Astrocyte (in vitro differentiated cells and primary cell): ENCODE results near the gene OR4E2. TPM values are rescaled to one million over a fixed set of nuclear protein-coding genes. Genes with fewer than 3 reads are reported as not detected.

Experiments used
- DNase-seq: peaks from one replicate; pipeline ENCODE4 v3.0.0-alpha.2; 2010; ENCODE audit warnings: low read depth
- FAIRE-seq: peaks from 2 replicates; lab custom pipeline; 2011; peaks lifted over from hg19 to GRCh38; lab: Jason Lieb, UNC
- H2AFZ ChIP-seq: 2 replicates; pipeline ENCODE4 v1.6.0; 2012; ENCODE audit warnings: low read depth, low read length, inconsistent platforms
- H3K27ac ChIP-seq: 2 replicates; pipeline ENCODE4 v1.5.1; 2011; ENCODE audit warnings: low read depth, low read length, inconsistent platforms
- H3K27me3 ChIP-seq: 2 replicates; pipeline ENCODE4 v1.6.0; 2011; ENCODE audit warnings: low read length, inconsistent platforms; ENCODE audit not compliant: insufficient read depth
- H3K36me3 ChIP-seq: 2 replicates; pipeline ENCODE4 v1.5.1; 2011; ENCODE audit warnings: low read length, inconsistent platforms; ENCODE audit not compliant: insufficient read depth
- H3K4me1 ChIP-seq: 2 replicates; pipeline ENCODE4 v1.5.1; 2011; ENCODE audit warnings: low read length, inconsistent platforms; ENCODE audit not compliant: insufficient read depth
- H3K4me2 ChIP-seq: 2 replicates; pipeline ENCODE4 v1.6.0; 2012; ENCODE audit warnings: low read length, inconsistent platforms
- H3K4me3 ChIP-seq: 2 replicates; pipeline ENCODE4 v1.5.1; 2011; ENCODE audit warnings: low read depth, mild to moderate bottlenecking, low read length, inconsistent platforms; ENCODE audit not compliant: insufficient read depth
- H3K79me2 ChIP-seq: 2 replicates; pipeline ENCODE4 v1.6.0; 2012; ENCODE audit warnings: mild to moderate bottlenecking, low read length, inconsistent platforms; ENCODE audit not compliant: insufficient read depth
- H3K9ac ChIP-seq: 2 replicates; pipeline ENCODE4 v1.6.0; 2012; ENCODE audit warnings: mild to moderate bottlenecking, low read length, inconsistent platforms
- H3K9me3 ChIP-seq: 2 replicates; pipeline ENCODE4 v1.5.1; 2012; ENCODE audit warnings: low read depth, mild to moderate bottlenecking, low read length, inconsistent platforms; ENCODE audit not compliant: insufficient read depth
- H4K20me1 ChIP-seq: 2 replicates; pipeline ENCODE4 v1.6.0; 2012; ENCODE audit warnings: low read length, inconsistent platforms; ENCODE audit not compliant: insufficient read depth
- H3K27ac Mint-ChIP-seq: one replicate; pipeline ENCODE4 v1.8.0; 2021; ENCODE audit warnings: mild to moderate bottlenecking, mixed read lengths; ENCODE audit not compliant: unreplicated experiment
- H3K27me3 Mint-ChIP-seq: one replicate; pipeline ENCODE4 v1.8.0; 2021; ENCODE audit warnings: low read depth, mixed read lengths; ENCODE audit not compliant: unreplicated experiment
- H3K36me3 Mint-ChIP-seq: one replicate; pipeline ENCODE4 v1.8.0; 2021; ENCODE audit warnings: low read depth, mixed read lengths; ENCODE audit not compliant: unreplicated experiment
- H3K4me1 Mint-ChIP-seq: one replicate; pipeline ENCODE4 v1.8.0; 2021; ENCODE audit warnings: low read depth, mixed read lengths; ENCODE audit not compliant: unreplicated experiment
- H3K4me3 Mint-ChIP-seq: one replicate; pipeline ENCODE4 v1.8.0; 2021; ENCODE audit warnings: mild to moderate bottlenecking, moderate library complexity, mixed read lengths; ENCODE audit not compliant: unreplicated experiment
- H3K9me3 Mint-ChIP-seq: one replicate; pipeline ENCODE4 v1.8.0; 2021; ENCODE audit warnings: mild to moderate bottlenecking, mixed read lengths; ENCODE audit not compliant: unreplicated experiment
- CTCF ChIP-seq: IDR thresholded peaks from 2 replicates; pipeline ENCODE4 v1.5.1; 2011; ENCODE audit warnings: low read depth, mild to moderate bottlenecking, inconsistent platforms, low read length, moderate library complexity; ENCODE audit not compliant: insufficient read depth
- EZH2 ChIP-seq: IDR thresholded peaks from 2 replicates; pipeline ENCODE4 v1.6.1; 2012; ENCODE audit warnings: mild to moderate bottlenecking, low read length, inconsistent platforms; ENCODE audit not compliant: insufficient read depth
- total RNA-seq: library from RNA; stranded (reverse); gene quantifications from 2 replicates; pipeline ENCODE4 v1.2.1, GENCODE V29; 2021

OR4E2 gene
- total RNA-seq, 1 donor from 2014 or later: not detected

GRCh38 chr14:21704338-21704737 is 50.7 kb downstream of the OR4E2 start:
- Histone ChIP-seq H3K4me3 (no peak overlapping the region), H3K79me2 (no peaks in the 10 kb centered on the region), H3K27ac (no peak overlapping the region), H3K36me3 (no peaks in the 10 kb centered on the region), H3K9ac (no peak overlapping the region), H3K9me3 (no peaks in the 10 kb centered on the region), H3K4me2 (no peak overlapping the region), H4K20me1 (no peaks in the 10 kb centered on the region), H3K4me1 (no peaks in the 10 kb centered on the region), H3K27me3 (no peaks in the 10 kb centered on the region), H2AFZ (no peak overlapping the region)
- DNase-seq (no peak), FAIRE-seq (no peak)
- H3K9me3 Mint-ChIP-seq: peaks cover 2% of the 10 kb centered on the region
- no peak overlapping the region for H3K4me3 Mint-ChIP-seq
- no peaks in the 10 kb centered on the region for H3K27me3 Mint-ChIP-seq
- TF ChIP-seq CTCF (no peak), EZH2 (no peak)
- no peaks in the 10 kb centered on the region for H3K4me1 Mint-ChIP-seq
- no peak overlapping the region for H3K27ac Mint-ChIP-seq
- H3K36me3 Mint-ChIP-seq: no peaks in the 10 kb centered on the region

- Histone ChIP-seq H3K9me3 (no peaks in the 10 kb centered on the region), H2AFZ (no peak overlapping the region), H3K4me1 (no peaks in the 10 kb centered on the region), H4K20me1 (no peaks in the 10 kb centered on the region), H3K9ac (no peak overlapping the region), H3K79me2 (no peaks in the 10 kb centered on the region), H3K4me2 (no peak overlapping the region), H3K4me3 (no peak overlapping the region), H3K36me3 (no peaks in the 10 kb centered on the region), H3K27me3 (no peaks in the 10 kb centered on the region), H3K27ac (no peak overlapping the region)
- no peaks in the 10 kb centered on the region for H3K36me3 Mint-ChIP-seq
- TF ChIP-seq CTCF (peak; percentile 74), EZH2 (no peak)
- peaks cover 3% of the 10 kb centered on the region for H3K27me3 Mint-ChIP-seq
- peaks cover 2% of the 10 kb centered on the region for H3K9me3 Mint-ChIP-seq
- DNase-seq (peak; percentile 18), FAIRE-seq (no peak)
- no peak overlapping the region for H3K27ac Mint-ChIP-seq
- H3K4me3 Mint-ChIP-seq: no peak overlapping the region
- H3K4me1 Mint-ChIP-seq: no peaks in the 10 kb centered on the region
Measured at GRCh38 chr14:21711360-21711961, 57.8 kb downstream of the OR4E2 start.

GRCh38 chr14:21712036-21712435 is 58.4 kb downstream of the OR4E2 start:
- no peaks in the 10 kb centered on the region for H3K9me3 ChIP-seq
- no peak for TF ChIP-seq CTCF
- no peak for TF ChIP-seq EZH2
- Mint-ChIP-seq H3K4me3 (no peak overlapping the region), H3K27me3 (peaks cover 3% of the 10 kb centered on the region), H3K9me3 (peaks cover 1% of the 10 kb centered on the region), H3K36me3 (no peaks in the 10 kb centered on the region), H3K27ac (no peak overlapping the region), H3K4me1 (no peaks in the 10 kb centered on the region)
- H3K4me1 ChIP-seq: no peaks in the 10 kb centered on the region
- no peak overlapping the region for H3K9ac ChIP-seq
- DNase-seq: no peak
- H3K27ac ChIP-seq: no peak overlapping the region
- no peak overlapping the region for H2AFZ ChIP-seq
- H4K20me1 ChIP-seq: no peaks in the 10 kb centered on the region
- H3K79me2 ChIP-seq: no peaks in the 10 kb centered on the region
- no peak for FAIRE-seq
- H3K4me2 ChIP-seq: no peak overlapping the region
- H3K27me3 ChIP-seq: no peaks in the 10 kb centered on the region
- H3K4me3 ChIP-seq: no peak overlapping the region
- H3K36me3 ChIP-seq: no peaks in the 10 kb centered on the region
